IMR-90 (cell line): ENCODE data around the gene TCF7L2. TPM values are rescaled to one million over a fixed set of nuclear protein-coding genes. Genes with fewer than 3 reads are reported as not detected.

Experiments used
- ATAC-seq: fragments of 200-7000 bp; cut with Tn5 transposase; 2 replicates; pipeline ENCODE4 v1.9.1; 2020; ENCODE audit warnings: low read depth, mild to moderate bottlenecking, moderate library complexity
- BruUV-seq: library from RNA; stranded (reverse); fragments of 400-500 nt; replicated peaks from 2 replicates; lab custom pipeline; 2021; lab: Mats Ljungman, UMichigan
- CTCF ChIA-PET: fragments of 300-600 bp; formaldehyde crosslinking; extraction: SDS; loops from one replicate; lab custom pipeline; 2021; ENCODE audit warnings: antibody characterized with exemption; lab: Yijun Ruan, JAX
- POLR2A ChIA-PET: fragments of 300-600 bp; sonication (Branson Sonifier 250); formaldehyde crosslinking; loops from one replicate; lab custom pipeline; 2022; ENCODE audit warnings: antibody characterized with exemption; ENCODE audit not compliant: unreplicated experiment; lab: Charles Lee
- DNase-seq: peaks from one replicate; pipeline ENCODE4 v3.0.0; 2013
- H2AFZ ChIP-seq: replicated peaks from 2 replicates; pipeline ENCODE3; 2013; ENCODE audit warnings: low read length, mild to moderate bottlenecking; ENCODE audit not compliant: poor library complexity
- H2AK5ac ChIP-seq: 2 replicates; pipeline ENCODE4 v1.6.1; 2013; ENCODE audit warnings: low read depth, low read length, inconsistent platforms
- H2AK9ac ChIP-seq: replicated peaks from 2 replicates; pipeline ENCODE3; 2013; ENCODE audit warnings: mild to moderate bottlenecking, low read depth, low read length, moderate library complexity; ENCODE audit not compliant: poor library complexity
- H2BK120ac ChIP-seq: 2 replicates; pipeline ENCODE4 v1.6.1; 2013; ENCODE audit warnings: low read depth, low read length, inconsistent platforms
- H2BK15ac ChIP-seq: 3 replicates; pipeline ENCODE4 v1.6.1; 2013; ENCODE audit warnings: low read depth, low read length, inconsistent platforms
- H2BK20ac ChIP-seq: 2 replicates; pipeline ENCODE4 v1.6.1; 2013; ENCODE audit warnings: low read depth, mild to moderate bottlenecking, inconsistent platforms, low read length, moderate library complexity
- H2BK5ac ChIP-seq: 2 replicates; pipeline ENCODE4 v1.6.1; 2013; ENCODE audit warnings: mild to moderate bottlenecking, low read depth, low read length, inconsistent platforms; ENCODE audit not compliant: poor library complexity, severe bottlenecking
- H3K14ac ChIP-seq: replicated peaks from 2 replicates; pipeline ENCODE4 v1.6.1; 2013; ENCODE audit warnings: low read depth, low read length, inconsistent platforms
- H3K18ac ChIP-seq: 2 replicates; pipeline ENCODE4 v1.6.1; 2013; ENCODE audit warnings: low read depth, low read length, control low read depth
- H3K23ac ChIP-seq: 2 replicates; pipeline ENCODE4 v1.6.1; 2013; ENCODE audit warnings: low read depth, low read length, inconsistent platforms
- H3K27ac ChIP-seq: 2 replicates; pipeline ENCODE4 v1.5.1; 2013; ENCODE audit warnings: mild to moderate bottlenecking, control low read depth, low read length; ENCODE audit not compliant: insufficient read depth
- H3K27me3 ChIP-seq: 2 replicates; pipeline ENCODE4 v1.6.1; 2013; ENCODE audit warnings: low read length; ENCODE audit not compliant: control insufficient read depth, insufficient read depth
- H3K36me3 ChIP-seq: 2 replicates; pipeline ENCODE4 v1.6.1; 2013; ENCODE audit warnings: low read length, mixed read lengths; ENCODE audit not compliant: control insufficient read depth, insufficient read depth
- H3K4ac ChIP-seq: 2 replicates; pipeline ENCODE4 v1.6.1; 2013; ENCODE audit warnings: low read depth, low read length, inconsistent platforms
- H3K4me1 ChIP-seq: 2 replicates; pipeline ENCODE4 v1.6.1; 2013; ENCODE audit warnings: low read length, mixed read lengths; ENCODE audit not compliant: control insufficient read depth, insufficient read depth
- H3K4me2 ChIP-seq: 2 replicates; pipeline ENCODE4 v1.6.1; 2013; ENCODE audit warnings: low read depth, mild to moderate bottlenecking, control low read depth, low read length, moderate library complexity
- H3K4me3 ChIP-seq: 2 replicates; pipeline ENCODE4 v1.5.1; 2013; ENCODE audit warnings: low read depth, mild to moderate bottlenecking, control low read depth, low read length, moderate library complexity; ENCODE audit not compliant: insufficient read depth
- H3K56ac ChIP-seq: 2 replicates; pipeline ENCODE4 v1.6.1; 2013; ENCODE audit warnings: low read length, inconsistent platforms; ENCODE audit not compliant: insufficient read depth; ENCODE audit errors: extremely low read depth
- H3K79me1 ChIP-seq, 2 experiments: 2 replicates each; pipeline ENCODE4 v1.6.1; 2013; ENCODE audit warnings: low read length in 2 of 2, inconsistent platforms in 1 of 2, low read depth in 1 of 2
- H3K9ac ChIP-seq: 2 replicates; pipeline ENCODE4 v1.6.1; 2013; ENCODE audit warnings: low read depth, low read length, control low read depth
- H3K9me1 ChIP-seq: 2 replicates; pipeline ENCODE4 v1.6.1; 2013; ENCODE audit warnings: low read length, inconsistent platforms; ENCODE audit not compliant: insufficient read depth
- H3K9me3 ChIP-seq: 2 replicates; pipeline ENCODE4 v1.6.1; 2013; ENCODE audit warnings: low read length; ENCODE audit not compliant: control insufficient read depth, insufficient read depth
- H4K20me1 ChIP-seq: 2 replicates; pipeline ENCODE4 v1.6.1; 2013; ENCODE audit warnings: low read length, inconsistent platforms; ENCODE audit not compliant: insufficient read depth
- H4K5ac ChIP-seq: 2 replicates; pipeline ENCODE4 v1.6.1; 2013; ENCODE audit warnings: mild to moderate bottlenecking, low read depth, low read length, control low read depth
- H4K8ac ChIP-seq, 2 experiments: 2 replicates each; pipeline ENCODE4 v1.6.1; 2013; ENCODE audit warnings: low read depth in 2 of 2, low read length in 2 of 2, control low read depth in 1 of 2, inconsistent platforms in 1 of 2
- H4K91ac ChIP-seq: 2 replicates; pipeline ENCODE4 v1.6.1; 2013; ENCODE audit warnings: low read depth, low read length, inconsistent platforms; ENCODE audit not compliant: insufficient read depth
- CTCF ChIP-seq: conservative IDR thresholded peaks from 2 replicates; pipeline ENCODE4 v1.5.1; 2012; ENCODE audit warnings: mild to moderate bottlenecking, low read depth, low read length, improper control_type of control experiment
- ELK1 ChIP-seq: fragments of 150-350 bp; IDR thresholded peaks from 2 replicates; pipeline ENCODE4 v1.6.1; 2016; ENCODE audit warnings: low read depth, mild to moderate bottlenecking, low read length, moderate library complexity, borderline replicate concordance
- FOS ChIP-seq: fragments of 150-350 bp; IDR thresholded peaks from 2 replicates; pipeline ENCODE4 v1.6.1; 2016; ENCODE audit warnings: low read depth, low read length
- MAFK ChIP-seq: IDR thresholded peaks from 2 replicates; pipeline ENCODE4 v1.6.1; 2012; ENCODE audit warnings: low read depth, low read length, improper control_type of control experiment
- MXI1 ChIP-seq: IDR thresholded peaks from 2 replicates; pipeline ENCODE4 v1.6.1; 2012; ENCODE audit warnings: low read depth, mild to moderate bottlenecking, low read length, moderate library complexity, borderline replicate concordance
- NFE2L2 ChIP-seq: fragments of 150-350 bp; IDR thresholded peaks from 2 replicates; pipeline ENCODE4 v1.6.1; 2016; ENCODE audit warnings: low read depth, mild to moderate bottlenecking, low read length
- RAD21 ChIP-seq: IDR thresholded peaks from 2 replicates; pipeline ENCODE4 v1.6.1; 2012; ENCODE audit warnings: low read length, improper control_type of control experiment
- RFX5 ChIP-seq: IDR thresholded peaks from 2 replicates; pipeline ENCODE4 v1.8.0; 2012; ENCODE audit warnings: low read depth, mild to moderate bottlenecking, low read length, moderate library complexity
- SMC3 ChIP-seq: fragments of 150-350 bp; IDR thresholded peaks from 2 replicates; pipeline ENCODE4 v1.6.1; 2016; ENCODE audit warnings: low read depth, mild to moderate bottlenecking, antibody characterized with exemption, low read length, moderate library complexity
- USF2 ChIP-seq: fragments of 150-350 bp; IDR thresholded peaks from 2 replicates; pipeline ENCODE4 v1.6.1; 2017; ENCODE audit warnings: mild to moderate bottlenecking, antibody characterized with exemption, low read length, low read depth
- WGBS, 2 experiments: methylation state at CpG; one replicate each; pipeline versions ENCODE4 v1.1.5 to v1.1.7; 2013; ENCODE audit warnings: missing lambda C conversion rate in 2 of 2; ENCODE audit not compliant: insufficient read length in 1 of 2; ENCODE audit errors: extremely low coverage in 2 of 2; 5-methylcytosine and 5-hydroxymethylcytosine counted together
- dilution Hi-C: fragments of 300-500 bp; cut with HindIII; formaldehyde crosslinking; loops from one replicate; pipeline ENCODE4 v1.14.3; 2018; ENCODE audit warnings: low sequenced_read_pairs; ENCODE audit not compliant: unreplicated experiment
- in situ Hi-C: fragments of 300-500 bp; cut with MboI; formaldehyde crosslinking; loops from 3 replicates; pipeline ENCODE4 v1.14.3; 2019; ENCODE audit warnings: low sequenced_read_pairs, inconsistent platforms, mixed read lengths
- intact Hi-C: fragments of 100-400 bp; cut with micrococcal nuclease; formaldehyde crosslinking; loops from 2 replicates; pipeline ENCODE4 v1.10.0; 2022
- polyA plus RNA-seq, 3 experiments: library from polyadenylated mRNA; depleted of rRNA; stranded (reverse); fragments of >200 nt; gene quantifications; 2 replicates each; pipeline ENCODE4 v1.2.3, GENCODE V29; 2012; ENCODE audit warnings: low replicate concordance in 1 of 3
- total RNA-seq: library from RNA; depleted of rRNA; stranded (reverse); fragments of >200 nt; gene quantifications from 2 replicates; pipeline ENCODE4 v1.2.3, GENCODE V29; 2012

Gene TCF7L2
- total and polyA plus RNA-seq, 2 of the 4 experiments (the other 2 are of a cell fraction): 1.3 to 12.2 TPM

GRCh38 chr10:112977426-112977898 lies 27.4 kb downstream of the TCF7L2 start:
- Histone ChIP-seq H3K36me3 (peaks cover 11% of the 10 kb centered on the region), H4K20me1 (peaks cover 28% of the 10 kb centered on the region), H2BK120ac (no peak overlapping the region), H3K4me3 (no peak overlapping the region), H3K9me1 (peaks cover 6% of the 10 kb centered on the region; the same call in 1 of the 2 replicates), H4K5ac (no peak overlapping the region), H2AK5ac (no peak overlapping the region), H4K8ac (no peak overlapping the region), H3K56ac (no peak overlapping the region), H2BK20ac (no peak overlapping the region), H3K18ac (no peak overlapping the region), H2AK9ac (no peak overlapping the region), H3K27me3 (no peaks in the 10 kb centered on the region), H2BK5ac (no peak overlapping the region), H2AFZ (no peak overlapping the region), H3K23ac (no peak overlapping the region), H3K4me1 (no peaks in the 10 kb centered on the region; the same call in 1 of the 2 replicates), H3K79me1 (peaks cover 51 to 66% of the 10 kb centered on the region in 2 experiments), H3K4ac (no peak overlapping the region), H2BK15ac (no peak overlapping the region), H3K4me2 (no peak overlapping the region), H3K14ac (no peak overlapping the region), H3K9ac (no peak overlapping the region), H3K9me3 (no peaks in the 10 kb centered on the region), H4K91ac (no peak overlapping the region), H3K27ac (no peak overlapping the region)
- BruUV-seq: no TSS peak
- ChIA-PET CTCF (no interaction called here), POLR2A (interaction anchor here (0.5 kb wide), 1 partner anchor 198 kb away, joined by 13 read pairs; no protein-coding TSS in a partner anchor)
- in situ Hi-C loops: no loop called here
- dilution Hi-C loops: no loop called here
- TF ChIP-seq CTCF: no peak
- no peak for TF ChIP-seq MAFK
- no peak for TF ChIP-seq RAD21
- TF ChIP-seq FOS: no peak
- no peak for TF ChIP-seq USF2
- no peak for TF ChIP-seq NFE2L2
- TF ChIP-seq MXI1: no peak
- no peak for TF ChIP-seq RFX5
- no peak for TF ChIP-seq SMC3
- no peak for TF ChIP-seq ELK1
- ATAC-seq: no peak
- 75% methylated on average over 8 of the region's 12 CpGs; no CpG with 5 or more reads in 1 of the 2 experiments for WGBS, 2 experiments
- intact Hi-C loops: no loop called here
- no peak for DNase-seq
